Mesendoderm (in vitro differentiated cells): ENCODE data around the gene CHSY1.
A peak's percentile ranks its signal among the peaks of the same experiment; 100 is the strongest.

ENCODE experiments used
- DNase-seq: peaks from one replicate; pipeline ENCODE4 v3.0.0; 2013
- H2AK5ac ChIP-seq: 2 replicates; pipeline ENCODE4 v1.6.1; 2013; ENCODE audit warnings: low read length, inconsistent platforms
- H2BK120ac ChIP-seq: 2 replicates; pipeline ENCODE4 v1.6.1; 2013; ENCODE audit warnings: low read depth, mild to moderate bottlenecking, low read length, moderate library complexity, mixed read lengths
- H2BK15ac ChIP-seq: replicated peaks from 2 replicates; pipeline ENCODE4 v1.6.1; 2013; ENCODE audit warnings: low read depth, mild to moderate bottlenecking, moderate library complexity
- H2BK5ac ChIP-seq: 2 replicates; pipeline ENCODE4 v1.6.1; 2013; ENCODE audit warnings: low read length, inconsistent platforms
- H3K18ac ChIP-seq: 2 replicates; pipeline ENCODE4 v1.6.1; 2013; ENCODE audit warnings: mild to moderate bottlenecking, low read length, mixed read lengths
- H3K23ac ChIP-seq: one replicate; pipeline ENCODE4 v1.6.1; 2013; ENCODE audit warnings: low read length
- H3K27ac ChIP-seq: 2 replicates; pipeline ENCODE4 v1.5.1; 2013; ENCODE audit warnings: low read depth, mild to moderate bottlenecking, inconsistent platforms, low read length, moderate library complexity
- H3K27me3 ChIP-seq: 2 replicates; pipeline ENCODE4 v1.6.1; 2013; ENCODE audit warnings: low read length, control low read depth, mild to moderate bottlenecking, inconsistent platforms; ENCODE audit not compliant: insufficient read depth, poor library complexity
- H3K36me3 ChIP-seq: 2 replicates; pipeline ENCODE4 v1.6.1; 2013; ENCODE audit warnings: low read length, inconsistent platforms; ENCODE audit not compliant: control insufficient read depth, insufficient read depth
- H3K4ac ChIP-seq: one replicate; pipeline ENCODE4 v1.6.1; 2013; ENCODE audit warnings: low read depth, mild to moderate bottlenecking, low read length, moderate library complexity
- H3K4me1 ChIP-seq: 2 replicates; pipeline ENCODE4 v1.6.1; 2013; ENCODE audit warnings: low read depth, low read length, inconsistent platforms; ENCODE audit not compliant: control insufficient read depth
- H3K4me2 ChIP-seq: 2 replicates; pipeline ENCODE4 v1.6.1; 2013; ENCODE audit warnings: low read length
- H3K4me3 ChIP-seq: 2 replicates; pipeline ENCODE4 v1.5.1; 2013; ENCODE audit warnings: mild to moderate bottlenecking, low read length
- H3K56ac ChIP-seq: one replicate; pipeline ENCODE4 v1.6.1; 2013; ENCODE audit warnings: low read length
- H3K79me1 ChIP-seq: 2 replicates; pipeline ENCODE4 v1.6.1; 2013; ENCODE audit warnings: low read length, inconsistent platforms
- H3K79me2 ChIP-seq: 2 replicates; pipeline ENCODE4 v1.6.1; 2013; ENCODE audit warnings: mild to moderate bottlenecking, low read length; ENCODE audit not compliant: control insufficient read depth, insufficient read depth
- H3K9ac ChIP-seq: 2 replicates; pipeline ENCODE4 v1.6.1; 2013; ENCODE audit warnings: low read length, inconsistent platforms
- H4K5ac ChIP-seq: one replicate; pipeline ENCODE4 v1.6.1; 2013; ENCODE audit warnings: low read length
- H4K8ac ChIP-seq: one replicate; pipeline ENCODE4 v1.6.1; 2013; ENCODE audit warnings: low read depth, mild to moderate bottlenecking, control low read depth, low read length, moderate library complexity
- WGBS: extraction: QIAGEN DNeasy Blood & Tissue Kit; methylation state at CpG from one replicate; pipeline ENCODE4 v1.1.7; 2013; ENCODE audit warnings: low lambda C conversion rate, missing lambda C conversion rate; ENCODE audit not compliant: insufficient coverage; ENCODE audit errors: extremely low coverage; 5-methylcytosine and 5-hydroxymethylcytosine counted together

The CHSY1 gene

DNA sequence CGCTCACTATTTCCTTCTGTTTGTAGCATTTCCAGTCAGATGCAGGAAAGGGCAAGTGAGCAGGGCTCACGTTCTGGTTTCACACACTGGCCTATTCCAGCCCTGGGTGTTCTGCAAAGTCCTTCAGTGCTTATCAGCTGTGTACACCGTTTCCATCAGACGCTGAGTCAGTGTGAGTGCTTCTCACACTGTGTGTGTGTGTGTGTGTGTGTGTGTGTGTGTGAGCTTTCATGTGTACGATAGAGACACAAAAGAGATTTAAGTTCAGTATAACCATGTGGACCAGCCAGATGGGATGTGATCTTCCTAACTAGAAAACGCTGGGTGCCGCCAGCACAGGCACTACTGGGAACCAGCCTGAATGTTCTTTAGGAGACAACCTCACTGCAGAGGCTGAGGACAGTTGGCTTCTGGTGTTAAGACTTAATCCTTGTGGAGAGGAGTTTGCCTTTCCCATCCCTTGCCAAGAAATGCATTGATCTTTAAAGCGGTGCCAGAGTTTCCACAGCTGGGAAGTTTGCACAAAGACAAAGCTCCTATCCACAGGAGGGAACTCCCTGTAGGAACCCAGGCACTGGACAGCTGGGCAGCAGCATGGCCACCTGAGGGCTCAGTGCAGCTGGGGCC is 3.9 kb upstream of the CHSY1 start:
- no peak overlapping the region for H2BK5ac ChIP-seq
- no CpG with 5 or more reads among the region's 8 CpGs for WGBS
- no peak overlapping the region for H3K27ac ChIP-seq

DNA sequence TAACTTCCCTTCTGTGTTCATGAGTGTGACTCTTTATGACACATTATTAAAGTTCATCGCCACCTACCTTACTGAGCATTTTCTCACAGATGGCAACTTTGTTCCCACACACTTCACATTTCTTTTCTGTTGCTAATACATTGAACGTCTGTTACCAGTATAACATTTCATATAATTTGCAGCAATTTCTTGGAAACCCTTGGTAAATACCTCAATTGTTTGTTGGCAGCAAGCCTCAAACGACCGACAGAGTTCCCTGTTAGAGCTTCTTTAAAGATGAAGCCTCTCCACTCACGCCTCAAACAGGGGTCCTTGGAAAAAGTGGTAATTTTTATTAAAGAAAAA is 3.2 kb upstream of the CHSY1 start:
- Histone ChIP-seq H4K5ac (no peak overlapping the region), H4K8ac (no peak overlapping the region), H3K9ac (no peak overlapping the region), H2BK120ac (no peak overlapping the region), H3K79me2 (peaks cover 10% of the 10 kb centered on the region), H3K4me2 (no peak overlapping the region), H3K79me1 (peaks cover 6% of the 10 kb centered on the region), H3K4me1 (peaks cover 3% of the 10 kb centered on the region), H3K18ac (no peak overlapping the region), H3K36me3 (no peaks in the 10 kb centered on the region), H3K23ac (no peak overlapping the region), H3K56ac (no peak overlapping the region), H3K4ac (no peak overlapping the region), H2AK5ac (no peak overlapping the region), H2BK15ac (no peak overlapping the region), H2BK5ac (no peak overlapping the region), H3K27me3 (no peaks in the 10 kb centered on the region), H3K27ac (no peak overlapping the region), H3K4me3 (no peak overlapping the region)
- DNase-seq: no peak
- WGBS: no CpG with 5 or more reads among the region's 5 CpGs

More for the DNA sequence above, 3.9 kb upstream of the CHSY1 start:
- Histone ChIP-seq H3K27me3 (no peaks in the 10 kb centered on the region), H3K79me1 (no peaks in the 10 kb centered on the region), H2BK15ac (no peak overlapping the region), H3K4me3 (no peak overlapping the region), H4K5ac (no peak overlapping the region), H3K4me1 (no peaks in the 10 kb centered on the region), H2BK120ac (no peak overlapping the region), H3K4me2 (no peak overlapping the region), H3K79me2 (peaks cover 3% of the 10 kb centered on the region), H3K36me3 (no peaks in the 10 kb centered on the region), H4K8ac (no peak overlapping the region), H3K9ac (no peak overlapping the region), H3K23ac (no peak overlapping the region), H3K18ac (no peak overlapping the region), H2AK5ac (no peak overlapping the region), H3K4ac (no peak overlapping the region), H3K56ac (no peak overlapping the region)
- no peak for DNase-seq

DNA sequence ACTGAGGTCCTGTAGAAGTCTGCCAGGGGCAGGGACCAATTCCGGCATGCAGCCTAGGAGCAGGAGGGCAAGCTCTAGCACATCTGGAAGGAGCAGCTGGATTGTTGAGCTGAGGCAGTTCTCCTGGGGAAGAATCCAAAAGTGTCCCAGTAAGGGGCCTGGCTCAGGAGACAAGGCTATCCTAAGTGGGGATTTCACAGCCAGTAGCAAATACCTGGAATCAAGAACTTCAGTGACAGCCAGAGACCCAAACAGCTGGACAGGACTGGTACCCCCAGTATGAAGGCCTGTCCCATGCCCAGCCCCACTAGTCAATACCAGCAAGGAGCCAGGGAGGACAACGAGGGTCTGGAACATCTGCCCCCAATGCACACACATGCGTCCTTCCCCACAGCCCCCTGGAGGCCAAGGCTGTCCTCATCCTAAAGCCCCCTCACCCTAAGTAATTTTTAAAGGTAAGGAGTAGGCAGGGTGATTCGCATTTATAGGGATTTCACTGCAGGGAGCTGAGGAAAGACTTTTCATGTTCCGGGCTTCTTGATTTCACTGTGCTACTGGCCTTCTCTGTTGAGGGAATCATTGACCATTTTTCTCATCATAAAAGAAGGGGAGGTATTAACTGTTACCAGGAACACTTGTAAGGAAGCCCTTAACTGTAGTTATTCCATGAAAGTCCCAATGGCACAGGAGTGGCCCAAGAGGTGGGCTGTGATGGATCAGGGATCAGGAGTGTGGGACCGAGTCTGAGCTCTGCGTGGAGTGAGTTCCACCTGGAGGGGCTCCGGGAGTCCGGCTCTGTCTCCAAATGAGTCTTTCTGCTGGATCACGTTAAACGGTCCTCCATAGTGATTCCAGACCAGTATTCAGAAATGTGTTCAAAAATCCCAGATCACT is 2.6 kb upstream of the CHSY1 start:
- Histone ChIP-seq H3K4ac (no peak overlapping the region), H2BK120ac (no peak overlapping the region), H3K23ac (no peak overlapping the region), H4K8ac (no peak overlapping the region), H3K4me2 (no peak overlapping the region), H3K36me3 (no peaks in the 10 kb centered on the region), H3K27ac (no peak overlapping the region), H3K56ac (no peak overlapping the region), H2BK15ac (no peak overlapping the region), H2BK5ac (no peak overlapping the region), H3K4me1 (peaks cover 3% of the 10 kb centered on the region), H2AK5ac (no peak overlapping the region), H3K27me3 (no peaks in the 10 kb centered on the region), H3K18ac (no peak overlapping the region), H3K79me1 (peaks cover 8% of the 10 kb centered on the region), H4K5ac (no peak overlapping the region), H3K4me3 (no peak overlapping the region), H3K9ac (no peak overlapping the region), H3K79me2 (peaks cover 14% of the 10 kb centered on the region)
- whole genome bisulfite sequencing: no CpG with 5 or more reads among the region's 11 CpGs
- DNase-seq: no peak

DNA sequence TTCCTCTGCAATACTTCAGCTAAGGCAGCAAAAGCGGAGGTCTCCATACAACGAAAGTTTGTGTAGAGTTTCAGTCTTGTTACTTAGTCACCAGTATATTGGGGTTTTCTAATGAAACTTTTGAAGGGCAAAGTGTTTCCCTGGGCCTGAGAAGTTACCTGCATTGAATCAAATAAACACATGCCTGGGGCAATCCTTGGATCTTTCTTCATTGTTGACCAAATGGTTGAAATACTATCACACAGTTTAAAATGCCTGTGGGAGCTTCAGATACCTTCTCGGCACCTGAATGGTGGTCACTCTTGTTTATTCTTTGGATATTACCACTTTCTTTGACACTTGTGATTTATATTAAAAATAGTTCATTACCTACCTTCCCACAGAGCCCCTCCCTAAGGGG is 988 bp upstream of the CHSY1 start:
- no peak overlapping the region for H2BK120ac ChIP-seq
- no peak overlapping the region for H3K4ac ChIP-seq
- no peaks in the 10 kb centered on the region for H3K36me3 ChIP-seq
- no peak for DNase-seq
- H3K27ac ChIP-seq: no peak overlapping the region
- H2BK15ac ChIP-seq: no peak overlapping the region
- peak overlapping the region; percentile 73 for H3K4me2 ChIP-seq
- H3K56ac ChIP-seq: no peak overlapping the region
- peaks cover 26% of the 10 kb centered on the region for H3K79me2 ChIP-seq
- no peak overlapping the region for H2BK5ac ChIP-seq
- H3K18ac ChIP-seq: peak overlapping the region; percentile 29
- no peak overlapping the region for H3K23ac ChIP-seq
- no peak overlapping the region for H4K5ac ChIP-seq
- peaks cover 12% of the 10 kb centered on the region for H3K79me1 ChIP-seq
- H3K9ac ChIP-seq: peak overlapping the region; percentile 86
- H3K4me3 ChIP-seq: no peak overlapping the region
- WGBS: no CpG with 5 or more reads among the region's 3 CpGs
- no peak overlapping the region for H4K8ac ChIP-seq
- H3K27me3 ChIP-seq: no peaks in the 10 kb centered on the region
- peaks cover 3% of the 10 kb centered on the region for H3K4me1 ChIP-seq
- H2AK5ac ChIP-seq: no peak overlapping the region

DNA sequence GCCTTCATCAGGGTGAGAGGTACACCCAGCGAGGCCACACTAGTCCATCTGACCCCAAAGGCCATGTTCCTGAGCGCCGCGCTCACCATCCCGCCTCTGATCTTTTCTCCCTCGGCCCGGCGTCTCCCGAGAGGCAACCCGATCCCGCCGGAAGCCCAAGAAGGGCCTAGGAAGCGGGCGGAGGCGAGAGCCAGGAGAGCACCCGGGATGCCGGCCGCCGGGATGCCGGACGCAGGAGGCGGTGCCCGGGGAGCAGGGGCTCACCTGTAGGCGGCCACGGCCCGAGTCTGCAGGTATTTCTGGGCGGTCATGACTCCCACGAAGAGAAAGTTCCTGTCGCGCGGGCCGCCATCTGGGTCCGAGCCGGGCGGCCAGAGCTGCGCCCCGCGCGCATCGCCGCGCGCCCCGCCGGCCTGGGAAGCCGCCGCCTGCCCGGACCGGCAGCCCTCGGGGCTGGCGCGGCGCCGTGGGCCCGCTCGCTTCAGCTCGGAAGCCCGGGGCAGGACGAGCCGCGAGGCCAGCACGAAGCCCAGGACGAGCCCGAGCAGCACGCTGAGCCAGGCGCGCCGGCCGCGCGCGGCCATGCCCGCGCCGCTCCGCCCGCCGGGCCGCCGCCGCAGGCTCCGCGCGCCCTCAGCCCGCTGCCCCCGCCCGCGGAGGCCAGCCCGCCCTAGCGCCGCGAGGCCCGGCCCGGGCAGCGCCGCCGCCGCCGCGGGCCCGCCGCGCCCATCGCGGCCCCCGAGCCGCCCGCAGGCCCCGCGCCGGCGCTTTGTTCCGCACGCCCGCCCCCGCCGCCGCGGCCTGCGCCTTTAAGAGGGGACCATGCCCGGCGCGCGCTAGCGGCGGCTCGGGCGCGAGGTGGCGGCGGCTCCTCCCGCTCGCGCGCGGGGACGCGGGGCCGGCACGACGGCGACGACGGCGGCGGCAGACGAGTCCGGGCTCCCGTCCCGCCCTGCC is 697 bp downstream of the CHSY1 start:
- peak overlapping the region; percentile 81 for H3K4me3 ChIP-seq
- H2BK5ac ChIP-seq: no peak overlapping the region
- H2AK5ac ChIP-seq: no peak overlapping the region
- peaks cover 3% of the 10 kb centered on the region for H3K4me1 ChIP-seq
- DNase-seq: peak; percentile 70
- peaks cover 42% of the 10 kb centered on the region for H3K79me2 ChIP-seq
- no peak overlapping the region for H4K5ac ChIP-seq
- H2BK120ac ChIP-seq: no peak overlapping the region
- H3K9ac ChIP-seq: peak overlapping the region; percentile 87
- H3K4ac ChIP-seq: peak overlapping the region; percentile 84
- peaks cover 18% of the 10 kb centered on the region for H3K79me1 ChIP-seq
- peak overlapping the region; percentile 59 for H3K23ac ChIP-seq
- peak overlapping the region; percentile 81 for H3K18ac ChIP-seq
- peak overlapping the region; percentile 97 for H3K56ac ChIP-seq
- H3K36me3 ChIP-seq: no peaks in the 10 kb centered on the region
- no peak overlapping the region for H2BK15ac ChIP-seq
- H3K4me2 ChIP-seq: peak overlapping the region; percentile 94
- WGBS: no CpG with 5 or more reads among the region's 150 CpGs
- no peaks in the 10 kb centered on the region for H3K27me3 ChIP-seq
- H4K8ac ChIP-seq: no peak overlapping the region
- peak overlapping the region; percentile 3 for H3K27ac ChIP-seq
